Measurements from ENCODE around the gene HEY2. TPM values are rescaled to one million over a fixed set of nuclear protein-coding genes. Genes with fewer than 3 reads are reported as not detected.

The HEY2 gene
- total RNA-seq, 1 experiment from 2014 or later, result not detected

- Histone ChIP-seq H3K9me3 (ENCODE audit: low read length) (no peaks in the 10 kb centered on the region), H3K27me3 (ENCODE audit: low read length) (peaks cover 78% of the 10 kb centered on the region), H3K4me3 (ENCODE audit: low read length) (no peak overlapping the region), H3K27ac (ENCODE audit: low read length) (no peak overlapping the region), H3K9ac (ENCODE audit: low read length) (no peak overlapping the region), H3K36me3 (ENCODE audit: low read depth, low read length) (no peaks in the 10 kb centered on the region), H2AFZ (ENCODE audit: low read length) (no peak overlapping the region), H4K20me1 (ENCODE audit: low read length) (no peaks in the 10 kb centered on the region), H3F3A (ENCODE audit: low read length, unreplicated experiment) (no peaks in the 10 kb centered on the region), H3K4me2 (ENCODE audit: low read length) (no peak overlapping the region), H3K4me1 (ENCODE audit: insufficient read depth, low read length) (0 out of 2 replicates have a peak, but pooled peaks cover 5% of the 10 kb centered on the region), H3K9me2 (replicated peaks; ENCODE audit: low read length) (no peaks in the 10 kb centered on the region), H3K79me2 (ENCODE audit: low read length) (no peaks in the 10 kb centered on the region)
- ChIA-PET POLR2A (ENCODE audit: unreplicated experiment) (no interaction called here), CTCF (no interaction called here)
- no peak for TF ChIP-seq CTCF (conservative IDR thresholded peaks at IDR 0.05; ENCODE audit: low read depth, low read length)
- TF ChIP-seq EZH2phosphoT487 (IDR thresholded peaks at IDR 0.05; ENCODE audit: borderline replicate concordance, low read length), result no peak
- no peak for TF ChIP-seq EZH2 (IDR thresholded peaks at IDR 0.05; ENCODE audit: low read length, unreplicated experiment)
- no peak for DNase-seq
- no peak for ATAC-seq
- no TSS peak for BruUV-seq (replicated peaks)
- intact Hi-C loops (cut with micrococcal nuclease), result no loop called here
Observed at GRCh38 chr6:125742464-125743120, 6.8 kb upstream of the HEY2 start.

- ChIA-PET POLR2A (ENCODE audit: unreplicated experiment) (no interaction called here), CTCF (no interaction called here)
- Histone ChIP-seq H3K4me1 (ENCODE audit: insufficient read depth, low read length) (peaks cover 15% of the 10 kb centered on the region; the same call in 1 of the 2 replicates), H3K4me2 (ENCODE audit: low read length) (no peak overlapping the region), H3K9me2 (replicated peaks; ENCODE audit: low read length) (no peaks in the 10 kb centered on the region), H4K20me1 (ENCODE audit: low read length) (no peaks in the 10 kb centered on the region), H3K27ac (ENCODE audit: low read length) (no peak overlapping the region), H3K36me3 (ENCODE audit: low read depth, low read length) (no peaks in the 10 kb centered on the region), H3K4me3 (ENCODE audit: low read length) (no peak overlapping the region), H3F3A (ENCODE audit: low read length, unreplicated experiment) (no peaks in the 10 kb centered on the region), H2AFZ (ENCODE audit: low read length) (no peak overlapping the region), H3K9me3 (ENCODE audit: low read length) (no peaks in the 10 kb centered on the region), H3K9ac (ENCODE audit: low read length) (no peak overlapping the region), H3K79me2 (ENCODE audit: low read length) (no peaks in the 10 kb centered on the region), H3K27me3 (ENCODE audit: low read length) (peaks cover 80% of the 10 kb centered on the region)
- TF ChIP-seq CTCF (conservative IDR thresholded peaks at IDR 0.05; ENCODE audit: low read depth, low read length), result no peak
- no peak for TF ChIP-seq EZH2phosphoT487 (IDR thresholded peaks at IDR 0.05; ENCODE audit: borderline replicate concordance, low read length)
- TF ChIP-seq EZH2 (IDR thresholded peaks at IDR 0.05; ENCODE audit: low read length, unreplicated experiment), result no peak
- ATAC-seq (no peak), DNase-seq (no peak)
- no TSS peak for BruUV-seq (replicated peaks)
- intact Hi-C loops (cut with micrococcal nuclease), result no loop called here
Observed at GRCh38 chr6:125743604-125744003, 5.8 kb upstream of the HEY2 start.

- no peak overlapping the region for H3K4me3 ChIP-seq (ENCODE audit: low read length)
- no peaks in the 10 kb centered on the region for H3K36me3 ChIP-seq (ENCODE audit: low read depth, low read length)
- H3K4me1 ChIP-seq (ENCODE audit: insufficient read depth, low read length), result peaks cover 26% of the 10 kb centered on the region
- peaks cover 96% of the 10 kb centered on the region for H3K27me3 ChIP-seq (ENCODE audit: low read length)
- TF ChIP-seq EZH2 (IDR thresholded peaks at IDR 0.05; ENCODE audit: low read length, unreplicated experiment) (no peak), CTCF (conservative IDR thresholded peaks at IDR 0.05; ENCODE audit: low read depth, low read length) (no peak), EZH2phosphoT487 (IDR thresholded peaks at IDR 0.05; ENCODE audit: borderline replicate concordance, low read length) (no peak)
- H3K27ac ChIP-seq (ENCODE audit: low read length), result no peak overlapping the region
- H3K79me2 ChIP-seq (ENCODE audit: low read length), result no peaks in the 10 kb centered on the region
- no peaks in the 10 kb centered on the region for H3K9me2 ChIP-seq (replicated peaks; ENCODE audit: low read length)
- no peak overlapping the region for H2AFZ ChIP-seq (ENCODE audit: low read length)
- no peak overlapping the region for H3K4me2 ChIP-seq (ENCODE audit: low read length)
- BruUV-seq (replicated peaks), result no TSS peak
- H4K20me1 ChIP-seq (ENCODE audit: low read length), result no peaks in the 10 kb centered on the region
- intact Hi-C loops (cut with micrococcal nuclease), result no loop called here
- no peak for ATAC-seq
- H3F3A ChIP-seq (ENCODE audit: low read length, unreplicated experiment), result no peaks in the 10 kb centered on the region
- DNase-seq, result no peak
- CTCF ChIA-PET, result no interaction called here
- no peak overlapping the region for H3K9ac ChIP-seq (ENCODE audit: low read length)
- no peaks in the 10 kb centered on the region for H3K9me3 ChIP-seq (ENCODE audit: low read length)
- POLR2A ChIA-PET (ENCODE audit: unreplicated experiment), result no interaction called here
Observed at GRCh38 chr6:125745281-125746018, 4.0 kb upstream of the HEY2 start.

Measured in PC-3 (cell line).